Prostate gland (tissue), 2 donors: Measurements from ENCODE around the gene SQSTM1. TPM values are rescaled to one million over a fixed set of nuclear protein-coding genes. Genes with fewer than 3 reads are reported as not detected.

Experiments
- DNase-seq: peaks from one replicate; pipeline ENCODE4 v3.0.0-alpha.2; 2019; ENCODE audit warnings: low spot score
- H3K27ac ChIP-seq, 2 donors: fragments of 200-600 bp; sonication (generic); 2 replicates each; pipeline ENCODE4 v1.5.1; 2017 to 2019
- H3K27me3 ChIP-seq: fragments of 200-600 bp; sonication (generic); replicated peaks from 2 replicates; pipeline ENCODE4 v1.5.1; 2019; ENCODE audit not compliant: insufficient read depth
- H3K36me3 ChIP-seq, 2 donors: fragments of 200-600 bp; sonication (generic); 1 replicate in 1 of 2; 2 replicates in 1 of 2; pipeline versions ENCODE4 v1.5.1 to v1.8.1; 2017 to 2019
- H3K4me1 ChIP-seq: fragments of 200-600 bp; sonication (generic); replicated peaks from 2 replicates; pipeline ENCODE4 v1.5.1; 2019
- H3K4me3 ChIP-seq, 2 donors: fragments of 200-600 bp; sonication (generic); 2 replicates each; pipeline ENCODE4 v1.5.1; 2017 to 2019
- H3K9me3 ChIP-seq: fragments of 200-600 bp; sonication (generic); 2 replicates; pipeline ENCODE4 v1.5.1; 2017
- CTCF ChIP-seq, 4 experiments: fragments of 200-600 bp in 2 of 4; fragments of 450-650 bp in 2 of 4; sonication (generic) in 2 of 4; IDR thresholded peaks; 1 replicate in 3 of 4; 2 replicates in 1 of 4; pipeline ENCODE4 v1.5.1; 2016 to 2019; ENCODE audit warnings: antibody characterized with exemption in 4 of 4, mild to moderate bottlenecking in 2 of 4, moderate library complexity in 2 of 4
- POLR2A ChIP-seq: fragments of 450-650 bp; IDR thresholded peaks from one replicate; pipeline ENCODE4 v1.6.1; 2016; ENCODE audit warnings: antibody characterized with exemption, mild to moderate bottlenecking
- POLR2AphosphoS5 ChIP-seq: sonication (generic); formaldehyde crosslinking; IDR thresholded peaks from one replicate; pipeline ENCODE4 v1.6.1; 2017; ENCODE audit warnings: antibody characterized with exemption
- WGBS: methylation state at CpG from one replicate; pipeline ENCODE4 v1.1.5; 2018; 5-methylcytosine and 5-hydroxymethylcytosine counted together
- intact Hi-C: fragments of 100-400 bp; cut with DNase I; formaldehyde crosslinking; loops from one replicate; pipeline ENCODE4 v1.14.2; 2022
- total RNA-seq, 2 donors: library from RNA; depleted of rRNA; stranded (reverse); fragments of >200 nt; gene quantifications; one replicate each; pipeline ENCODE4 v1.1.0, GENCODE V29; 2016

SQSTM1 gene
- total RNA-seq, 2 donors from 2014 or later = 377 to 527 TPM

- H3K4me1 ChIP-seq = peaks cover 3% of the 10 kb centered on the region
- no peaks in the 10 kb centered on the region for H3K27me3 ChIP-seq
- peak overlapping the region in 1 of 2 donors; percentile 14 for H3K27ac ChIP-seq
- DNase-seq = no peak
- TF ChIP-seq POLR2A (no peak), POLR2AphosphoS5 (peak; percentile 27), CTCF (IDR thresholded peaks at IDR 0.05) (no peak)
- peaks cover 24 to 41% of the 10 kb centered on the region in 2 donors for H3K36me3 ChIP-seq
- H3K9me3 ChIP-seq = no peaks in the 10 kb centered on the region
- intact Hi-C loops = no loop called here
- H3K4me3 ChIP-seq = no peak overlapping the region
- WGBS = 76% methylated on average over 7 of the region's 7 CpGs
Measured at GRCh38 chr5:179829732-179830435, 9.2 kb downstream of the SQSTM1 start.

- Histone ChIP-seq H3K27me3 (no peaks in the 10 kb centered on the region), H3K27ac (no peak overlapping the region), H3K4me1 (no peaks in the 10 kb centered on the region), H3K36me3 (peaks cover 16 to 30% of the 10 kb centered on the region in 2 donors), H3K9me3 (no peaks in the 10 kb centered on the region), H3K4me3 (no peak overlapping the region)
- TF ChIP-seq POLR2AphosphoS5 (no peak), CTCF (IDR thresholded peaks at IDR 0.05) (no peak), POLR2A (no peak)
- intact Hi-C loops = no loop called here
- no peak for DNase-seq
- WGBS = 91% methylated on average over 7 of the region's 7 CpGs
Measured at GRCh38 chr5:179830818-179831468, 10.2 kb downstream of the SQSTM1 start.

GRCh38 chr5:179832039-179832745 lies 11.5 kb downstream of the SQSTM1 start:
- Histone ChIP-seq H3K36me3 (peaks cover 18 to 36% of the 10 kb centered on the region in 2 donors), H3K27ac (no peak overlapping the region), H3K4me3 (no peak overlapping the region), H3K27me3 (no peaks in the 10 kb centered on the region), H3K9me3 (no peaks in the 10 kb centered on the region), H3K4me1 (no peaks in the 10 kb centered on the region)
- no peak for DNase-seq
- TF ChIP-seq CTCF (IDR thresholded peaks at IDR 0.05) = no peak
- TF ChIP-seq POLR2AphosphoS5 = no peak
- no peak for TF ChIP-seq POLR2A
- 94% methylated on average over 20 of the region's 20 CpGs for WGBS
- intact Hi-C loops = no loop called here

- Histone ChIP-seq H3K27ac (no peak overlapping the region), H3K4me1 (no peaks in the 10 kb centered on the region), H3K36me3 (peaks cover 18 to 44% of the 10 kb centered on the region in 2 donors), H3K9me3 (no peaks in the 10 kb centered on the region), H3K4me3 (no peak overlapping the region), H3K27me3 (no peaks in the 10 kb centered on the region)
- WGBS = 82% methylated on average over 22 of the region's 23 CpGs
- intact Hi-C loops = no loop called here
- TF ChIP-seq POLR2AphosphoS5 (no peak), CTCF (IDR thresholded peaks at IDR 0.05) (no peak), POLR2A (no peak)
- DNase-seq = no peak
Measured at GRCh38 chr5:179833056-179833708, 12.5 kb downstream of the SQSTM1 start.
